GM06990 (cell line): ENCODE results near the gene CLIC3.

Experiments
- DNase-seq: peaks from one replicate; pipeline ENCODE4 v3.0.0-alpha.2; 2011; ENCODE audit not compliant: insufficient read length; ENCODE audit errors: extremely low read depth
- H3K27me3 ChIP-seq: replicated peaks from 2 replicates; pipeline ENCODE4 v1.6.0; 2011; ENCODE audit warnings: low read length; ENCODE audit not compliant: control insufficient read depth, insufficient read depth
- H3K36me3 ChIP-seq: 2 replicates; pipeline ENCODE4 v1.5.1; 2011; ENCODE audit warnings: low read length; ENCODE audit not compliant: control insufficient read depth, insufficient read depth
- H3K4me3 ChIP-seq: replicated peaks from 2 replicates; pipeline ENCODE4 v1.5.1; 2011; ENCODE audit warnings: low read depth, mild to moderate bottlenecking, control low read depth, low read length
- CTCF ChIP-seq: IDR thresholded peaks from 2 replicates; pipeline ENCODE4 v1.5.1; 2011; ENCODE audit warnings: low read length, control low read depth, mild to moderate bottlenecking, inconsistent platforms; ENCODE audit not compliant: insufficient read depth, poor library complexity, severe bottlenecking

Gene CLIC3

DNA sequence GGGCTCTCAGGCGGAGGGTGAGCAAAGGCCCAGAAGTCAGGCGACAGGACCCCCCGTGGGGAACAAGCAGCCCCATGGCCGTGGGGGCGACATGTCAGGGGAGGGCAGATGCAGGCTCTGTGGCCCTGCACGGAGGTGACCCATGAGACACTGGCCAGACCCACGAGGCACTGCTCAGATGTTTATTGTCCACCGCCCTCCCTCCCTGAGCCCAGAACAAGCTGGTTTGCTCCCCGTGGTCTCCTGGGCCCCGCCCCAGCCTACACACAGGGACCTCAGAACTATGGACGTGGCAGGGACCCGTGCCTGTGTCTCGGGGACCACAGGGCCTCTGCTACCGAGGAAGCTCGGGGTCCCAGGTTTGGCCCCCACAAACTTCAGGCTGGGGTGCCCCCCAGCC, 33.6 kb upstream of the CLIC3 start:
- peak; percentile 48 for DNase-seq
- Histone ChIP-seq H3K4me3 (peak overlapping the region; percentile 43), H3K27me3 (no peaks in the 10 kb centered on the region; the same call in 1 of the 2 replicates), H3K36me3 (no peaks in the 10 kb centered on the region)
- TF ChIP-seq CTCF = peak; percentile 0

DNA sequence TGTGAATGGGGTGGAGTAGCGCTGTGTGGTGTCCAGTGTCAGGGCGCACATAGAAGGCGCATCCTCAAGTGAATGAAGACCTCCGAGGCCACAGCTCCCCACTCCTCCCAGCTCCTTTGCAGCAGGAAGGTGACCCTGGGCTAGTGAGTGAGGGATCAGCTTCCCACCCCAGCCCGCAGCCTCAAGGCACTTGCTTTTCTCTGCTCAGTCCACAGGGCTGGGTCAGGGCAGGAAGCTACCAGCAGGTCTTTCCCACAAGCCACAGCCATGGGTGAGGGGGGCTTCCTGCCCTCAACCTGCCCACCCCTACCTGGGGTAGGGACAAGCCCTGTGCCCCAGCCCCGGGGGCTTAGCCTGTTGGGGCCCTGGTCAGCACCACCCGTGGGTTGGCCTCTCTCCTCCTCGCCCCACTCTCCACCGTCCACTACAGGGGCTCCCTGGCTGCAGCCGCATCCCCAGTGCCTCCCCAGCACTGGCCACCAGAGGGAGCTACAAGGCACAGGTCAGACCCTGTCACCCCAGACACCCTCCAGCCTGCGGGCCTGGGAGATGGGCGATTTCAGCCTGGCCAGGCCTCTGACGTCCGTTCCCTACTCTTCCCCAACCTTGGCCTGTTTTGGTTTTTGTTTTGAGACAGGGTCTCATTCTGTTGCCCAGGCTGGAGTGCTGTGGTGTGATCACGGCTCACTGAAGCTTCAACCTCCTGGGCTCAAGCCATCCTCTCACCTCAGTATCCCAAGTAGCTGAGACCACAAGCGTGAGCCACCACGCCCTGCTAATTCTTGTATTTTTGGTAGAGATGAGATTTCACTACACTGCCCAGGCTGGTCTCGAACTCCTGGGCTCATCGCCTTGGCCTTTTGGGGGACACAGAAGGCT, 32.9 kb upstream of the CLIC3 start:
- H3K27me3 ChIP-seq = no peaks in the 10 kb centered on the region; the same call in 1 of the 2 replicates
- no peak overlapping the region; the same call in 1 of the 2 replicates for H3K4me3 ChIP-seq
- DNase-seq = peak; percentile 82
- peak; percentile 98 for TF ChIP-seq CTCF
- H3K36me3 ChIP-seq = no peaks in the 10 kb centered on the region

DNA sequence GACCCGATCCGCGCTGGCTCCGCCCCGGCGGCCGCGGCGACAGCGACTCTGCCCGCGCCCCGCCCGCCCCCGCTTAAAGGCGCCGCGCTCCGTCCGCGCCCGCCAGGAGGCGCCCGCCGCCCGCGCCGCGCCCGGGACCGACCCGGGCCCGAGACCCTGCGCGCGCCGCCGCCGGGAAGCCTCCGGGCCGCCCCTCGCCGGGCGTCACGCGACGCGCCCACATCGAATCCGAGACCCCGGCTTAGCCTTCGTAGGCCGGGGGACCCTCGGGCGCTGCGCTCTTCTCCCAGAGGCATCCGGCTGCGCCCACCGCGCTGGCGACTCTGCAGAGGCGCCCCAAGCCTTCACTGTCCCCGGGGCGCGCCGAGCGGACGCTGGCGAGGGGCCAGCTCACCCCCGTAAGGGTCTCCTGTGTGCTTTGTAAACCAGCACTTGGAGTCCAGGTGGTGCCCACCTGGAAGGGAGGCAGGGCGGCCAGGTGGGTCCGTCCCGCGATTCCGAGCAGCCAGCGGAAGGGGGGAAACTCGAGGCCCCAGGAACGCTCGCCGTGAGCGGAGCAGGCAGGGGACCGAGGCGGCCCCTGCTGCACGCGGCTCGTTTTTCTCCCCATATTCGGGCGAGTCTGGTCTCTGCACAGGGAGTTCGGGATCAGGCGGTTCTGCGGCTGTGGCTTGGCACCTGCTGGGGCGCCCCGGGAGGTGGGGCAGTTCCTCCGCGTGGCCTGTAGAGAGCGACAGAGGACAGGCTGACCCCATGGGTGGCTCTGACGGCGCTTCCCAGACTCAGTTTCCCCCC, 32.1 kb upstream of the CLIC3 start:
- Histone ChIP-seq H3K27me3 (no peaks in the 10 kb centered on the region; the same call in 1 of the 2 replicates), H3K36me3 (no peaks in the 10 kb centered on the region), H3K4me3 (peak overlapping the region; percentile 55)
- DNase-seq = peak; percentile 70
- TF ChIP-seq CTCF = peak; percentile 65

DNA sequence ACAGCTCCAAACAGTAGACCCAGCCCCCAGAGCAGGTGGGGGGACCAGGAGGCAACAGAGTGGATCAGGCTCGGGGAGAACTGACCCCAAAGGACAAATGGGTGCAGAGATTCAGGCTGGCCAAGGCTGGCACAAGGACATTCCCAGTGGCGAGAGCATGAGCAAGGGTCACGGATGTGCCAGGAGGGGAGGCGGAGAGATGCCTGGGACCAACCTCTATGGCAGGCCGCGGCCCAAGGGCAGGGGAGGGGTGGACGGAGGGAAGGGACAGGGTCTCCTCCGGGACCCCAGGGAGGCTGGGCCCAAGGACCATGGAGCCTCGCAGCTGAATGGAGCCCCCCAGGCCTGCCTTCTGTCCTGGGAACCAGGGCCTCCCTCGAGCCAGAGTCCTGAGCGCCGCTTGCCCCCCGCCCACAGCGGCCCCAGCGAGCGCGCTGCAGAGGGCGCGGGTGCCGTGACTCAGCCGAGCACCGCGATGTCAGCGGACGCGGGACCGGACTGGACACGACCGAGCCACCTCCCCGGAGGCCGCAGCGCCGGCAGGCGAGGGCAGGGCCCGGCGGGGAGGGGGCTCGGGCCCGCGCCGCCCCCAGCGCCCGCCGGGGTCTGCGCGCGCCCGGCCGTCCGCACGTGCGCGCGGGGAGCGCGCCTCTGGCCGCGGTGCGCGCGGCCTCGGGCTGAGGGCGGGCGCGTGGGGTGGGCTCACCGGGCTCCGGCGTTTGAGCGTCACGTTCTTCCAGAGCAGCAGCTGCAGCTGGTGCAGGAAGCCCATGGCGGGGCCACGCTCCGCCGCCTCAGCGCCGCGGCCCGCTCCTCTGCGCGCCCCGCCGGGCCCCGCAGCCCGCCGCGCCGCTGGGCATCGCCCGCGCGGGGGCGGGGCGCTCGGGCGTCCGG, 31.2 kb upstream of the CLIC3 start, which contains the start of gene ABCA2:
Gene ABCA2, minus strand, starts transcription at position 869 of the 894 bp plus-strand sequence. Its CDS starts 97 bp downstream, at position 772.
- DNase-seq = no peak
- Histone ChIP-seq H3K36me3 (no peaks in the 10 kb centered on the region), H3K4me3 (peak within 1 kb of the TSS; percentile 55), H3K27me3 (no peaks in the 10 kb centered on the region; the same call in 1 of the 2 replicates)
- TF ChIP-seq CTCF = no peak

GRCh38 chr9:137026828-137027227, 30.5 kb upstream of the CLIC3 start:
- no peak for DNase-seq
- Histone ChIP-seq H3K4me3 (no peak overlapping the region), H3K27me3 (no peaks in the 10 kb centered on the region; the same call in 1 of the 2 replicates), H3K36me3 (no peaks in the 10 kb centered on the region)
- no peak for TF ChIP-seq CTCF
